SK-N-SH treated with all-trans-retinoic acid at 6 μM for 48 hours (cell line): ENCODE data around the gene FLNC.

Experiments used
- ATAC-seq: fragments of 200-7000 bp; cut with Tn5 transposase; 3 replicates; pipeline ENCODE4 v1.9.1; 2020; ENCODE audit warnings: mild to moderate bottlenecking, moderate library complexity
- ARNTL ChIP-seq: fragments of 450-650 bp; formaldehyde crosslinking; IDR thresholded peaks from 2 replicates; pipeline ENCODE4 v1.5.0; 2020; ENCODE audit warnings: low read depth, mild to moderate bottlenecking, moderate library complexity, borderline replicate concordance
- BACH2 ChIP-seq: fragments of 250-450 bp; sonication (Bioruptor Pico); IDR thresholded peaks from 2 replicates; pipeline ENCODE4 v1.9.0; 2021; ENCODE audit warnings: mild to moderate bottlenecking, borderline replicate concordance
- CSDC2 ChIP-seq: fragments of 250-450 bp; sonication (Bioruptor Pico); IDR thresholded peaks from 2 replicates; pipeline ENCODE4 v1.5.0; 2020; ENCODE audit warnings: mild to moderate bottlenecking, moderate library complexity
- ESRRG ChIP-seq: fragments of 250-450 bp; sonication (Bioruptor Pico); IDR thresholded peaks from 2 replicates; pipeline ENCODE4 v1.6.1; 2021; ENCODE audit warnings: mild to moderate bottlenecking
- GLIS3 ChIP-seq: fragments of 250-450 bp; sonication (Bioruptor Pico); IDR thresholded peaks from 2 replicates; pipeline ENCODE4 v1.5.0; 2020; ENCODE audit warnings: mild to moderate bottlenecking, moderate library complexity
- ISL1 ChIP-seq: fragments of 250-450 bp; sonication (Bioruptor Pico); IDR thresholded peaks from 2 replicates; pipeline ENCODE4 v2.1.2; 2022; ENCODE audit warnings: mild to moderate bottlenecking, moderate library complexity
- OSR1 ChIP-seq: fragments of 250-450 bp; sonication (Bioruptor Pico); IDR thresholded peaks from 2 replicates; pipeline ENCODE4 v1.8.0; 2022; ENCODE audit warnings: moderate library complexity, mild to moderate bottlenecking, inconsistent platforms
- SNAI2 ChIP-seq: fragments of 250-450 bp; sonication (Bioruptor Pico); IDR thresholded peaks from 2 replicates; pipeline ENCODE4 v1.5.0; 2020; ENCODE audit warnings: mild to moderate bottlenecking, moderate library complexity
- TCF4 ChIP-seq: fragments of 250-450 bp; sonication (Bioruptor Pico); IDR thresholded peaks from 2 replicates; pipeline ENCODE4 v1.8.0; 2021; ENCODE audit warnings: mild to moderate bottlenecking, moderate library complexity, borderline replicate concordance
- TOX ChIP-seq: fragments of 250-450 bp; sonication (Bioruptor Pico); IDR thresholded peaks from 2 replicates; pipeline ENCODE4 v1.8.0; 2021; ENCODE audit warnings: mild to moderate bottlenecking, moderate library complexity, borderline replicate concordance
- ZC3H10 ChIP-seq: fragments of 250-450 bp; sonication (Bioruptor Pico); IDR thresholded peaks from 2 replicates; pipeline ENCODE4 v1.5.1; 2021; ENCODE audit warnings: mild to moderate bottlenecking, moderate library complexity
- ZFP3 ChIP-seq: fragments of 250-450 bp; sonication (Bioruptor Pico); IDR thresholded peaks from 2 replicates; pipeline ENCODE4 v1.5.0; 2020; ENCODE audit warnings: mild to moderate bottlenecking, moderate library complexity
- ZFP30 ChIP-seq: fragments of 450-650 bp; formaldehyde crosslinking; IDR thresholded peaks from 2 replicates; pipeline ENCODE4 v1.5.0; 2022; ENCODE audit warnings: mild to moderate bottlenecking, moderate library complexity
- ZNF565 ChIP-seq: fragments of 450-650 bp; formaldehyde crosslinking; conservative IDR thresholded peaks from 2 replicates; pipeline ENCODE4 v1.5.0; 2020; ENCODE audit warnings: low read depth, mild to moderate bottlenecking, moderate library complexity
- ZNF70 ChIP-seq: fragments of 450-650 bp; formaldehyde crosslinking; IDR thresholded peaks from 2 replicates; pipeline ENCODE4 v1.5.0; 2020; ENCODE audit warnings: mild to moderate bottlenecking, moderate library complexity
- ZNF8 ChIP-seq: fragments of 450-650 bp; formaldehyde crosslinking; IDR thresholded peaks from 2 replicates; pipeline ENCODE4 v1.5.0; 2020; ENCODE audit warnings: mild to moderate bottlenecking, moderate library complexity
- TF ChIP-seq, protein P1 (sequence below): fragments of 250-450 bp; sonication (Bioruptor Pico); IDR thresholded peaks from 2 replicates; pipeline ENCODE4 v1.8.0; 2020; ENCODE audit warnings: mild to moderate bottlenecking, moderate library complexity, borderline replicate concordance
- TF ChIP-seq, protein P2 (sequence below): fragments of 250-450 bp; sonication (Bioruptor Pico); IDR thresholded peaks from 2 replicates; pipeline ENCODE4 v1.8.0; 2021; ENCODE audit warnings: low read depth, mild to moderate bottlenecking, moderate library complexity, borderline replicate concordance
- TF ChIP-seq, protein P3 (sequence below): fragments of 250-450 bp; sonication (Bioruptor Pico); IDR thresholded peaks from 2 replicates; pipeline ENCODE4 v1.5.0; 2020; ENCODE audit warnings: mild to moderate bottlenecking, moderate library complexity
- TF ChIP-seq, protein P4 (sequence below): fragments of 250-450 bp; sonication (Bioruptor Pico); IDR thresholded peaks from 2 replicates; pipeline ENCODE4 v1.5.1; 2020; ENCODE audit warnings: low read depth, mild to moderate bottlenecking, moderate library complexity

Gene FLNC

DNA sequence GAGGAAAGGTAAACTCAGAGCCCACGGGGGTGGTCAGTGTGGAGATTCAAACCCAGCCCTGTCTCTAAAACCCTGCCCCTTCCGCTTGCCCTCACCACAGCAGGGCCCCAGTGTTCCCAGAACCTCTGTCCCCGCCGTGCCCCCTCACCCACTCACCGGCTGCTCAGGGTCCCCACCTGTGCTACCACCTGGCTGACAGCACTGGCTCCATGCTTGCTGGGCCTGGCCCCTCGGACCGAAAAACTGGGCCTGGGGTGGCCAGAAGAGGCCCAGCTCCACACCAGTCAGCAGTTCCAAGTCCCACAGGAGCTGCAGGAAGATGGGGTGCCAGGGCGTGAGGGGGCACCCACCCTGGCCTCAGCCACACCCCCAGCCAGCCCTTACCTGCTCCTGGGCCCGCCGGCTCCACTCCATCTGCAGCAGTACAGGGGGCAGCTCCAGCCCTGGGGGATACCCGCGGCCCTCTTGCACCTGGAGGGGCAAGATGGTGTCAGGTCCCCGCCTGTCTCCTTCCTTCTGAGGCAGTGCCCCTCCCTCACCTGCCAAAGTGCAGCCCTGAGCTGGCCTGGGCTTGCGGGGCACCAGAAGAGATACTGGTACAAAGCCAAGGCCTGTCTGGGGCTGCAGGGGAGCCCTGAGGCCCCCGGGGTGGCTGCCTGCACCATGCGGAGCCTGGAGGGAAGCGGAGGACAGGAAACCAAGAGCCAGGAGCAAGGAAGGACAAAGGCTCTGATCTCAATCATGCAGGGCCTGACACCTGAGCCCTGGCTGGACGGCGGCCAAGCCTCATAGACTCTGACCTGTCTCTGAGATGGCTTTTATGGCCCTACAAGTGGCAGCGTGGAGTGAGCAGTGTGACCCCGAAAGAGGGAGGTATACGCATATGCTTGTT, 44.2 kb downstream of the FLNC start:
- ATAC-seq, result no peak
- no peak for TF ChIP-seq ZFP3
- TF ChIP-seq TCF4 (CRISPR knock-in tag), result no peak
- no peak for TF ChIP-seq CSDC2 (CRISPR knock-in tag)
- TF ChIP-seq GLIS3 (CRISPR knock-in tag), result no peak
- no peak for TF ChIP-seq OSR1 (CRISPR knock-in tag)
- TF ChIP-seq TOX (CRISPR knock-in tag), result no peak
- TF ChIP-seq SNAI2, result no peak
- TF ChIP-seq BACH2 (CRISPR knock-in tag), result no peak
- TF ChIP-seq, protein P1, sequence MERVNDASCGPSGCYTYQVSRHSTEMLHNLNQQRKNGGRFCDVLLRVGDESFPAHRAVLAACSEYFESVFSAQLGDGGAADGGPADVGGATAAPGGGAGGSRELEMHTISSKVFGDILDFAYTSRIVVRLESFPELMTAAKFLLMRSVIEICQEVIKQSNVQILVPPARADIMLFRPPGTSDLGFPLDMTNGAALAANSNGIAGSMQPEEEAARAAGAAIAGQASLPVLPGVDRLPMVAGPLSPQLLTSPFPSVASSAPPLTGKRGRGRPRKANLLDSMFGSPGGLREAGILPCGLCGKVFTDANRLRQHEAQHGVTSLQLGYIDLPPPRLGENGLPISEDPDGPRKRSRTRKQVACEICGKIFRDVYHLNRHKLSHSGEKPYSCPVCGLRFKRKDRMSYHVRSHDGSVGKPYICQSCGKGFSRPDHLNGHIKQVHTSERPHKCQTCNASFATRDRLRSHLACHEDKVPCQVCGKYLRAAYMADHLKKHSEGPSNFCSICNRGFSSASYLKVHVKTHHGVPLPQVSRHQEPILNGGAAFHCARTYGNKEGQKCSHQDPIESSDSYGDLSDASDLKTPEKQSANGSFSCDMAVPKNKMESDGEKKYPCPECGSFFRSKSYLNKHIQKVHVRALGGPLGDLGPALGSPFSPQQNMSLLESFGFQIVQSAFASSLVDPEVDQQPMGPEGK (CRISPR knock-in tag), result no peak
- no peak for TF ChIP-seq ISL1 (CRISPR knock-in tag)
- TF ChIP-seq, protein P2, sequence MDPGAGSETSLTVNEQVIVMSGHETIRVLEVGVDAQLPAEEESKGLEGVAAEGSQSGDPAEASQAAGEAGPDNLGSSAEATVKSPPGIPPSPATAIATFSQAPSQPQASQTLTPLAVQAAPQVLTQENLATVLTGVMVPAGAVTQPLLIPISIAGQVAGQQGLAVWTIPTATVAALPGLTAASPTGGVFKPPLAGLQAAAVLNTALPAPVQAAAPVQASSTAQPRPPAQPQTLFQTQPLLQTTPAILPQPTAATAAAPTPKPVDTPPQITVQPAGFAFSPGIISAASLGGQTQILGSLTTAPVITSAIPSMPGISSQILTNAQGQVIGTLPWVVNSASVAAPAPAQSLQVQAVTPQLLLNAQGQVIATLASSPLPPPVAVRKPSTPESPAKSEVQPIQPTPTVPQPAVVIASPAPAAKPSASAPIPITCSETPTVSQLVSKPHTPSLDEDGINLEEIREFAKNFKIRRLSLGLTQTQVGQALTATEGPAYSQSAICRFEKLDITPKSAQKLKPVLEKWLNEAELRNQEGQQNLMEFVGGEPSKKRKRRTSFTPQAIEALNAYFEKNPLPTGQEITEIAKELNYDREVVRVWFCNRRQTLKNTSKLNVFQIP (CRISPR knock-in tag), result no peak
- TF ChIP-seq, protein P3, sequence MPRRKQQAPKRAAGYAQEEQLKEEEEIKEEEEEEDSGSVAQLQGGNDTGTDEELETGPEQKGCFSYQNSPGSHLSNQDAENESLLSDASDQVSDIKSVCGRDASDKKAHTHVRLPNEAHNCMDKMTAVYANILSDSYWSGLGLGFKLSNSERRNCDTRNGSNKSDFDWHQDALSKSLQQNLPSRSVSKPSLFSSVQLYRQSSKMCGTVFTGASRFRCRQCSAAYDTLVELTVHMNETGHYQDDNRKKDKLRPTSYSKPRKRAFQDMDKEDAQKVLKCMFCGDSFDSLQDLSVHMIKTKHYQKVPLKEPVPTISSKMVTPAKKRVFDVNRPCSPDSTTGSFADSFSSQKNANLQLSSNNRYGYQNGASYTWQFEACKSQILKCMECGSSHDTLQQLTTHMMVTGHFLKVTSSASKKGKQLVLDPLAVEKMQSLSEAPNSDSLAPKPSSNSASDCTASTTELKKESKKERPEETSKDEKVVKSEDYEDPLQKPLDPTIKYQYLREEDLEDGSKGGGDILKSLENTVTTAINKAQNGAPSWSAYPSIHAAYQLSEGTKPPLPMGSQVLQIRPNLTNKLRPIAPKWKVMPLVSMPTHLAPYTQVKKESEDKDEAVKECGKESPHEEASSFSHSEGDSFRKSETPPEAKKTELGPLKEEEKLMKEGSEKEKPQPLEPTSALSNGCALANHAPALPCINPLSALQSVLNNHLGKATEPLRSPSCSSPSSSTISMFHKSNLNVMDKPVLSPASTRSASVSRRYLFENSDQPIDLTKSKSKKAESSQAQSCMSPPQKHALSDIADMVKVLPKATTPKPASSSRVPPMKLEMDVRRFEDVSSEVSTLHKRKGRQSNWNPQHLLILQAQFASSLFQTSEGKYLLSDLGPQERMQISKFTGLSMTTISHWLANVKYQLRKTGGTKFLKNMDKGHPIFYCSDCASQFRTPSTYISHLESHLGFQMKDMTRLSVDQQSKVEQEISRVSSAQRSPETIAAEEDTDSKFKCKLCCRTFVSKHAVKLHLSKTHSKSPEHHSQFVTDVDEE, result no peak
- TF ChIP-seq ZFP30 (CRISPR knock-in tag), result no peak
- TF ChIP-seq, protein P4, sequence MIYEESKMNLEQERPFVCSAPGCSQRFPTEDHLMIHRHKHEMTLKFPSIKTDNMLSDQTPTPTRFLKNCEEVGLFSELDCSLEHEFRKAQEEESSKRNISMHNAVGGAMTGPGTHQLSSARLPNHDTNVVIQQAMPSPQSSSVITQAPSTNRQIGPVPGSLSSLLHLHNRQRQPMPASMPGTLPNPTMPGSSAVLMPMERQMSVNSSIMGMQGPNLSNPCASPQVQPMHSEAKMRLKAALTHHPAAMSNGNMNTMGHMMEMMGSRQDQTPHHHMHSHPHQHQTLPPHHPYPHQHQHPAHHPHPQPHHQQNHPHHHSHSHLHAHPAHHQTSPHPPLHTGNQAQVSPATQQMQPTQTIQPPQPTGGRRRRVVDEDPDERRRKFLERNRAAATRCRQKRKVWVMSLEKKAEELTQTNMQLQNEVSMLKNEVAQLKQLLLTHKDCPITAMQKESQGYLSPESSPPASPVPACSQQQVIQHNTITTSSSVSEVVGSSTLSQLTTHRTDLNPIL (CRISPR knock-in tag), result no peak
- no peak for TF ChIP-seq ZNF565
- TF ChIP-seq ARNTL (CRISPR knock-in tag), result no peak
- TF ChIP-seq ESRRG, result no peak
- TF ChIP-seq ZC3H10 (CRISPR knock-in tag), result no peak
- no peak for TF ChIP-seq ZNF8
- TF ChIP-seq, all 23 proteins: peak for 0

DNA sequence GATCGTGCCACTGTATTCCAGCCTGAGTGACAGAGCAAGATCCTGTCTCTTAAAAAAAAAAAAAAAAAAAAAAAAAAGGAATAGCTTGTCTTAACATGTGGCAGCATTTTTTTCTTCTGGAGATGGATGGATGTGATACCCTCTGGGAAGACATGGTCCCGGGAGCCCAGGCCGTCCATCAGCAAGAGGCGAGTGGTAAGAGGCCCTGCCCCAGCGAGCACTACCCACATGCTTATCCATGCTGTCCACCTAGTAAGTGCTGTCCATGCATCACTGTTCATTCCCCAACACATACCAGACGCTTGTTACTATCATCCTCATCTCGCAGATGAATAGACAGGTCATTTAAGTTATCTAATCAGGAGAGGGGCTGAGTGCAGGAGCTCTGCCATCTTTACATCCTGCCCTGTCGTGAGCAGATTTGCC, 45.3 kb downstream of the FLNC start:
- TF ChIP-seq TCF4 (CRISPR knock-in tag), result peak; percentile 92
- TF ChIP-seq ZNF8, result peak; percentile 90
- TF ChIP-seq, protein P3, result peak; percentile 80
- 0 out of 2 replicates have a peak, but pooled peaks have one; percentile 15 for TF ChIP-seq ZNF70
- TF ChIP-seq, protein P1 (CRISPR knock-in tag), result no peak
- peak; percentile 56 for TF ChIP-seq ISL1 (CRISPR knock-in tag)
- peak; percentile 15 for ATAC-seq
